Heart left ventricle (tissue), 16 donors: ENCODE measurements around the gene ADGRL3. TPM values are rescaled to one million over a fixed set of nuclear protein-coding genes. Genes with fewer than 3 reads are reported as not detected.

Experiments
- ATAC-seq, 4 donors: fragments of 200-7000 bp; cut with Tn5 transposase; one replicate each; pipeline ENCODE4 v1.9.1; 2020 to 2022; ENCODE audit warnings: moderate library complexity in 4 of 4, mild to moderate bottlenecking in 3 of 4, moderate number of reproducible peaks in 1 of 4
- DNase-seq, 5 donors: peaks; one replicate each; pipeline ENCODE4 v3.0.0-alpha.2; 2020
- H3K27ac ChIP-seq, 12 donors: fragments of 200-600 bp; sonication (generic) in 4 of 12; one replicate each; pipeline versions ENCODE4 v1.5.0 to v1.8.0; 2016 to 2022; ENCODE audit warnings: mild to moderate bottlenecking in 2 of 12
- H3K27me3 ChIP-seq, 9 donors: fragments of 200-600 bp; sonication (generic) in 2 of 9; one replicate each; pipeline versions ENCODE4 v1.5.1 to v1.8.0; 2016 to 2022; ENCODE audit warnings: mild to moderate bottlenecking in 3 of 9
- H3K36me3 ChIP-seq, 9 donors: fragments of 200-600 bp; sonication (generic) in 2 of 9; one replicate each; pipeline versions ENCODE4 v1.5.0 to v1.8.0; 2018 to 2022; ENCODE audit warnings: mild to moderate bottlenecking in 2 of 9
- H3K4me1 ChIP-seq, 12 donors: fragments of 200-600 bp; sonication (generic) in 4 of 12; one replicate each; pipeline versions ENCODE4 v1.5.0 to v1.8.0; 2016 to 2022; ENCODE audit warnings: mild to moderate bottlenecking in 3 of 12
- H3K4me3 ChIP-seq, 12 donors: fragments of 200-600 bp; sonication (generic) in 4 of 12; one replicate each; pipeline versions ENCODE4 v1.5.0 to v1.8.0; 2017 to 2022; ENCODE audit warnings: mild to moderate bottlenecking in 9 of 12, moderate library complexity in 4 of 12
- H3K9me3 ChIP-seq, 12 donors: fragments of 200-600 bp; sonication (generic) in 4 of 12; one replicate each; pipeline versions ENCODE4 v1.5.0 to v1.8.0; 2016 to 2022; ENCODE audit warnings: mild to moderate bottlenecking in 1 of 12
- POLR2A ChIP-seq, 2 donors: fragments of 450-650 bp; IDR thresholded peaks; one replicate each; pipeline ENCODE4 v1.6.1; 2017; ENCODE audit warnings: antibody characterized with exemption in 2 of 2, mild to moderate bottlenecking in 2 of 2, moderate library complexity in 2 of 2
- WGBS, 4 donors: extraction: QIAGEN DNeasy Blood & Tissue Kit in 2 of 4; methylation state at CpG; one replicate each; pipeline versions ENCODE4 v1.1.5 to v1.1.7; 2013 to 2018; 5-methylcytosine and 5-hydroxymethylcytosine counted together
- intact Hi-C, 10 donors: fragments of 100-400 bp; cut with DNase I; formaldehyde crosslinking; loops; one replicate each; pipeline versions ENCODE4 v1.11.1 to v1.14.2; 2022
- polyA plus RNA-seq, 2 donors: library from polyadenylated mRNA; stranded (reverse); fragments of 200-250 nt; gene quantifications; one replicate each; pipeline ENCODE4 v1.2.3, GENCODE V29; 2013
- total RNA-seq, 9 donors: library from RNA; depleted of rRNA in 2 of 9; stranded (reverse); fragments of >200 nt in 2 of 9; fragmentation: NEBNext Ultra II Directional in 3 of 9; extraction: Animal tissue kit (Norgen Biotek cat#: 25700) in 3 of 9; gene quantifications; one replicate each; pipeline versions ENCODE4 v1.1.0 to v1.2.4, GENCODE V29; 2016 to 2023
- TF ChIP-seq, protein P1 (sequence below), 12 donors: fragments of 200-600 bp; sonication (generic) in 4 of 12; IDR thresholded peaks; one replicate each; pipeline versions ENCODE4 v1.5.0 to v1.8.0; 2018 to 2022; ENCODE audit warnings: antibody characterized with exemption in 12 of 12, mild to moderate bottlenecking in 5 of 12
- donor health status: ischemic (EF 13 %, LVEDD 7.1; RV severe dilation, severe dysfunction).
- donor health status: healthy with polysubstance abuse.
- donor health status: DM: no; HTN: yes; CAD: no.
- donor health status: DM: no; HTN: no; CAD: no.
- donor health status: ischemic (EF 25% LVEDD 6.9; RV normal size, moderate dysfunction).
- donor health status: ischemic (EF 25% LVEDD 5.7; RV mildly dilated, moderate dysfunction).
- donor health status: healthy.
- donor health status: DM: yes; HTN: yes; CAD: no.
- donor health status: ischemic (EF 35%, LVEDD 5.7; RV mildly dilated, moderate dysfunction).
- donor health status: nonischemic (EF 11% LVEDD 7.7; RV severe dilation, severe dysfunction).
- donor health status: DM: yes; HTN: yes; CAD: no.
- donor health status: PGD.
- donor health status: ischemic (EF 29% LVEDD 5.4; RV normal size, mild dysfunction).
- donor health status: nonischemic (EF 23%, LVEDD 6.1; RV moderate dilation, normal function).

ADGRL3 gene
- total and polyA plus RNA-seq, 11 donors, result 0.84 to 24.4 (median 7.6) TPM

DNA sequence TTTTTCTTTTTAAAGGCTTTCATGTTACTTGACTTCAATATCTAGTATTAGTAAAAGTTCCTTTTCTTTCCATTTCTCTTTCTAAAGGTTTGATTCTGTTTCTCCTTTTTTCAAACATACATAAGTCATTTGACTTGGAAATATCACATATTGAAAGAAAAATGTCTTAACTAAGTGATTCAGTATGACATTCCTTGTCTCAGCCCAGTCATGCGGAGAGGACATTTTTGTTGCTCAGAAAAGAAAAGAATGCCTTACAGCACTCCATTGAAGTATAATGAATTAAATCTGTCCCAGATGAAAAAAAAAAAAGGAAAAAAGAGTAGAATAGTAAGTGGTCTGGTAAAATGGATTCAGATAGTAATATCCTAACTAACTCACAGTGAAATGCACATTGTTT lies 466.1 kb downstream of the ADGRL3 start:
- 91 to 95% (median 93%) methylated on average over 1 of the region's 1 CpG for WGBS, 4 donors
- H3K9me3 ChIP-seq, result peaks cover 0 to 29% (median 11%) of the 10 kb centered on the region in 12 donors
- no peak overlapping the region for H3K27ac ChIP-seq
- intact Hi-C loops, result no loop called here
- H3K36me3 ChIP-seq, result no peaks in the 10 kb centered on the region
- H3K4me1 ChIP-seq, result no peaks in the 10 kb centered on the region
- no peak for ATAC-seq
- no peak for DNase-seq
- no peak overlapping the region for H3K4me3 ChIP-seq
- no peaks in the 10 kb centered on the region for H3K27me3 ChIP-seq
- TF ChIP-seq, protein P1, sequence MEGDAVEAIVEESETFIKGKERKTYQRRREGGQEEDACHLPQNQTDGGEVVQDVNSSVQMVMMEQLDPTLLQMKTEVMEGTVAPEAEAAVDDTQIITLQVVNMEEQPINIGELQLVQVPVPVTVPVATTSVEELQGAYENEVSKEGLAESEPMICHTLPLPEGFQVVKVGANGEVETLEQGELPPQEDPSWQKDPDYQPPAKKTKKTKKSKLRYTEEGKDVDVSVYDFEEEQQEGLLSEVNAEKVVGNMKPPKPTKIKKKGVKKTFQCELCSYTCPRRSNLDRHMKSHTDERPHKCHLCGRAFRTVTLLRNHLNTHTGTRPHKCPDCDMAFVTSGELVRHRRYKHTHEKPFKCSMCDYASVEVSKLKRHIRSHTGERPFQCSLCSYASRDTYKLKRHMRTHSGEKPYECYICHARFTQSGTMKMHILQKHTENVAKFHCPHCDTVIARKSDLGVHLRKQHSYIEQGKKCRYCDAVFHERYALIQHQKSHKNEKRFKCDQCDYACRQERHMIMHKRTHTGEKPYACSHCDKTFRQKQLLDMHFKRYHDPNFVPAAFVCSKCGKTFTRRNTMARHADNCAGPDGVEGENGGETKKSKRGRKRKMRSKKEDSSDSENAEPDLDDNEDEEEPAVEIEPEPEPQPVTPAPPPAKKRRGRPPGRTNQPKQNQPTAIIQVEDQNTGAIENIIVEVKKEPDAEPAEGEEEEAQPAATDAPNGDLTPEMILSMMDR (IDR thresholded peaks at IDR 0.05), result no peak
- TF ChIP-seq POLR2A (IDR thresholded peaks at IDR 0.05), result no peak

DNA sequence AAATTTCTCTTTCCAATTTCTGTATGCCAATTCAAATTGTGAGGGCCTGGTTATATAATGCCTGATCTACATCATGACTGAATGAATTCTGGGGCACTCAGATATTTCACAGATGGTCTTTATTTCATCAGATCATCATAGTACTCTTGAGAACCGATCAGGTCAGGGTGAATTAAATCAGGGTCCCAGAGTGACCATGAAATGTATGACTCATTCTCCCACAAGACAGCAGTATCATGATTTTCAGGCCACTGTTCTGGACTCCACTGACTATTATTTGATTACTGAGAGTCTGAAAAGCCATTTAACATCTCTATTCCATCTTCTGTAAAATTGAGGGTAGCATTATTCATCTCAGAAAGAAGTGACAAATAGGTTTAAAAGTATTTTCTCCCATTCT lies 471.5 kb downstream of the ADGRL3 start:
- no peaks in the 10 kb centered on the region for H3K36me3 ChIP-seq
- WGBS, 4 donors, result 54 to 80% (median 76%) methylated on average over 1 of the region's 1 CpG
- TF ChIP-seq, protein P1 (IDR thresholded peaks at IDR 0.05), result no peak
- TF ChIP-seq POLR2A (IDR thresholded peaks at IDR 0.05), result no peak
- intact Hi-C loops, result no loop called here
- H3K9me3 ChIP-seq, result peaks cover 0 to 34% (median 5%) of the 10 kb centered on the region in 12 donors
- no peak overlapping the region for H3K27ac ChIP-seq
- H3K4me1 ChIP-seq, result no peaks in the 10 kb centered on the region
- no peak overlapping the region for H3K4me3 ChIP-seq
- no peak for DNase-seq
- no peak for ATAC-seq
- H3K27me3 ChIP-seq, result no peaks in the 10 kb centered on the region

DNA sequence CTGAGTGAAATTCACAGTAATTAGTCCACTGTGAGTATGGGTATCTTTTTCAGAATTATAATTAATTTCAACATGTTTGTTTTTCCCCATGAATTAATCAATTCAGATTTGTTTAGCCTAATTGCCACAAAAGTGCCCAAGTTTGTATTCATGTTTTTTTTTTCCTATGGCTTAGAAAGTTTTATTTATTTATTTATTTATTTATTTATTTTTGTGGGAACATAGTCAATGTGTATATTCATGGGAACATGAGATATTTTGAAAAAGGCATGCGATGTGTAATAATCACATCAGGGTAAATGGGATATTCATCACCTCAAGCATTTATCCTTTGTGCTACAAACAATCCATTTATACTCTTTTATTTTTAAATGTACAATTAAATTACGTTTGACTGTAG lies 475.3 kb downstream of the ADGRL3 start:
- 86 to 96% (median 93%) methylated on average over 2 of the region's 2 CpGs for whole genome bisulfite sequencing, 4 donors
- intact Hi-C loops, result no loop called here
- no peak for ATAC-seq

DNA sequence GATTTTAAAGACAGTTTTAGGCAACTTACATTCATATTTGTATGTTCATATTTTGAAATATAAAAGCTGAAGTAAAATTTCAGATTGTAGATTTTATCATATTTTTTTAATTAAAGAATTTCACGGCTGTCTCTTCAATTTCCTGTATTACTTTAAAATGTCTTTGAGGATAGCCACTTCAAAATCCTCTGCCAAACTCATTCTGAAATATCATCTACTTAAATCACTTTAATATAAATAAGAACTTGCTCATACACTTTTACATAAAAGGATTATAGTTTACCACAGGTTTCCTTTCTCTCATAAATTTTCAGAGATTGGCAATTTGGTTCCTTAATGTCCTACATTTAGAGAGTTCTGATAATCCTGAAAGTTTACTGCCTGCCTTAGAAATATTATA lies 478.2 kb downstream of the ADGRL3 start:
- no peaks in the 10 kb centered on the region for H3K9me3 ChIP-seq
- no peaks in the 10 kb centered on the region for H3K4me1 ChIP-seq
- DNase-seq (no peak), ATAC-seq (no peak)
- TF ChIP-seq POLR2A (IDR thresholded peaks at IDR 0.05), result no peak
- TF ChIP-seq, protein P1 (IDR thresholded peaks at IDR 0.05), result no peak
- H3K27ac ChIP-seq, result no peak overlapping the region
- H3K4me3 ChIP-seq, result no peak overlapping the region
- WGBS, 4 donors, result 83 to 86% (median 84%) methylated on average over 1 of the region's 1 CpG
- H3K36me3 ChIP-seq, result no peaks in the 10 kb centered on the region
- H3K27me3 ChIP-seq, result no peaks in the 10 kb centered on the region
- intact Hi-C loops, result no loop called here

More for the DNA sequence above, 475.3 kb downstream of the ADGRL3 start:
- TF ChIP-seq, protein P1 (IDR thresholded peaks at IDR 0.05), result no peak
- TF ChIP-seq POLR2A (IDR thresholded peaks at IDR 0.05), result no peak
- DNase-seq, result no peak
- Histone ChIP-seq H3K27me3 (no peaks in the 10 kb centered on the region), H3K4me1 (no peaks in the 10 kb centered on the region), H3K36me3 (no peaks in the 10 kb centered on the region), H3K27ac (no peak overlapping the region), H3K9me3 (peaks cover 0 to 16% (median 4%) of the 10 kb centered on the region in 12 donors), H3K4me3 (no peak overlapping the region)
